Activated T-helper 1 cell treated with Interleukin-2 at 50 U/mL for 16 hours (primary cell): ENCODE data around the gene PIK3CG.

Source experiments
- DNase-seq: peaks from one replicate; pipeline ENCODE4 v3.0.0-alpha.2; 2020; ENCODE audit warnings: low read depth

The PIK3CG gene

DNA sequence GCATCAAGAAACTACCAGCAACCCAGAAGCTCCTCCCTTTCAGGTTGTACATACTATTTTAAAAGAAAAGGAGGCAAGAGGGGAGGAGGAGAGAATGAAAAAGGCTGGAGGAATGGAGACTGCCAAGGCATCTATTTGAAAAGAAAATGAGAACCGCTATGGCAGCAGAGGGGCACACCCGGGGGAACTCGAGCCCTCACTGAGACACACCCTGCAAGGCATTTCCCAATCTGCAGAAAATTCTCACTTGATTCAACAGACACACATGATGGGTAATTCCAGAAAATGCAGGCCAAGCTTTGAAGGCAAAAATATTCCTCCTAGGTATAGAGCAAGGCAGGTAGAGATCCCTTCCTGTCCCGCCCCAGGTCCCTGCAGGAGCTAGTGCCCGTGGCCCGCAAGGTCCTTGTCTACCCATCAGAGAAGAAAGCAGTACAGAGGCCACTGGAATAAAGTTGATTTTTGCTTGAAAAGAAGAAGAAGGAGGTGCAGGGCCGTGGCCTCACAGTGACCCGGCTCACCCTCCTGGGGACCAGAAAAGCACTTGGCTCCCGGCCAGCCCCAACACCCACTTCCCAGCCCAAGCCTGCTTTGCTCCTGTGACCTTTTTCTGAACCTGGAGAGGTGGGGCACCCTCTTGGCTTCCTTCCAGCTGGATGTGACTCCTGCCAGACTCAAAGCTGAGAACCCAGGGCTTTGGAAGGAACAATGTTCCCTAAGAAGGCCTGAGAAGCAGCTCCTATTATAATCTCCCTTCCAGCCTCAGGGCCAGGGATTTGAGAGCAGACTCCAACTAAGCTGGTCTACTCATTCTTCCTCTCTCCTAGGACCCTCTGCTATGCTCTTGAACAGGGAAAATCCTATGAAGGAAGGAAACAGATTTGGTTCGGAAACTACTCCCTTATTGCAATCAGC is 6.2 kb upstream of the PIK3CG start:
- no peak for DNase-seq

DNA sequence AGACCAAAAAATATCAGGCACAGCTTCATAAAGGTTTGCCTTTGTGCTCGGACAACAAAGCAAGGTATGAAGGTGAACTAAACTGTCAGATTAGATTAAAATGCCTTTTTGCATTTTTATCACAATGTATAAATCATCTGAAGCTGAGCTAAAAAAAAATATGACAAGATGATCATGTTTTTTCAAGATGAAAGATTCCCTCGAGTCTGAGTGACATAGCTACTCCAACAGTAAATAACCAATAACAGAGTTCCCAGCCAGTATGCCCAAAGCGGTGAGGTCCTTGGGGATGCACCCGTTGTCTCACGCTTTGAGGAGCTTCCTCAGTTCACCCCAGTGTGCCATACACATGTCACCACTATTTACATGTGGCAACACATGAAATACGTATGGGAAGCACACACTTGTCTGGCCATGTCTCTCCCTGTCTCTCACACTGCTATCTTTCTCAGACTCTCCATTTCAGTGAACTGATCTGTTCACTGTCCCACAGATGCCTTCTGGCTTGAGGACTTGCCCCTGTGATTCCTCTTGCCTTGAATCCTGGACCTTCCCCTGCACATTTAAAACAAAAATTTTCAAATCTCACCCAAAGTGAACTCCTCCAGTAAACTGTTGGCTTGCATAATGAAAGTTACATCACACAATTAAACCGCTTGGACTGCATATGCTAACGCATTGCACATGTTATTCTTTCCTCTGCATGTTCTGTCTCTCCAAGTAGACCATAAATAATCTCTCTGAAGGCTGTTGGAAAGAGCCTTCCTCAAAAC is 2.6 kb upstream of the PIK3CG start:
- no peak for DNase-seq

DNA sequence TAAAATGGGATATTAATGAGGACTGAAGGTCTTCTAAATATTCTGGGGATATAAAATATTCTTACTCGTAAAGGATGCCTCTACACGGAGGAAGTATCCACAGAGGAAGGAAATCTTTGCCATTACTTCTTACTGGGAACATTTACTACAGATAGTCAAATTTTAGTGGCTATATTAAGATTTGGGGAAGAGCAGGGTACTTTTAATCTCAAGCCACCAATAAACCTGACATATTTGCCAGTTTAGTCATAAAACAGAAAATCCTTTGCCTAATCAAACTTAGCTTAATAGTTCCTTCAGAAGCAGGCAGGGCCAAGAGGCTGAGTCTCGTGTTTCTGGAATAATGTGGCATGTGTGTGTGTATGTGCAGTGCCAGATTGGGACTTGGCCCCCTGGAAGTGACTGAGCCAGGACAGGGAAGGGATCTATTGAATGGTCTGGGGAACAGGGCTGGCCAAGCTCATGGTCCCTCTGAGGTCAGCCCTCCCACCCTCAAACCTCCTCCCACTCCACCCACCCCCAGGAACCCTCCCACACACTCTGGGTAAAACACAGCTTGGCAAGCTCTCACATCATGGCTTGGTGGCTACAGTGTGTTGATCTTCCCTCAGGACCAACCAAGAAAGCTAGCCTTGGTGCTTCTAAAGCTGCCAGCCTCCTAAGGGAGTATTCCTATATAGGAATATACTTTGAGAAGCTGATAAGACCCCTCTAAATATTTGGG is 1.6 kb upstream of the PIK3CG start:
- DNase-seq = no peak

DNA sequence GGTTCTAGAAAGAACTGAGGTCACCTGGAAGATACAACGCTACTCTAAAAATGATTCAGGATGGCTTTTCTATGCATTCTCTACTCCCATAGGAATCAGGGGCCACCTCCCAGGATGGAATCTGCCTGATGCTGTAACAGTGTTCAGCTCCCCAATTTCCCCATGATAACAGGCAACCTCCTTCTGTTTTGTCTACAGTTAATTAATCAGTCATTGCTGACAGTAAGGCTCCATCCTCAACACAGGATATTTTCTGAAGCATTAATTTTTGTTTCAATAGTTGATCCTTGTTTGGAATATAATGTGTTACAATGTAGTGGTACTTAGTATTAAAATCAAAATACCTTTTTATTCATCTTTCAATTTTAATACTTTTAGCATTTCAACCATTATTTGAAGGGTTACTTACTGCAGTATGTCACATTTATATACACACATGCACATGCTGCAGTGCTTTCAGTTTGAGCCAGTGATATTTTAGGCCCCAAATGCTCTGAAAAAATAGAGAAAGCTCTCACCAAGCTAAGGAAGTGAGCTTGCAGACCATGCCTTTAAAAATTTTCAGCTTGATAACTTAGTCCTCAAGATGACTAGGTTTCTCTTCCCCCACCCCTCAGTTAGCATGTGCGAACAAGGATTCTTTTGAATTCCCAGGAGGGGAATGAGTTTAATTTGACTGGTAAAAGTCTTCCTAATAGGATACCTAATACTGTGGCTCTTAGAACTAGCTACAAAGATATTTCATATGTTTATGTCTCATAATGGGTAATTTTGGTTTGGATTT is 592 bp upstream of the PIK3CG start:
- no peak for DNase-seq

DNA sequence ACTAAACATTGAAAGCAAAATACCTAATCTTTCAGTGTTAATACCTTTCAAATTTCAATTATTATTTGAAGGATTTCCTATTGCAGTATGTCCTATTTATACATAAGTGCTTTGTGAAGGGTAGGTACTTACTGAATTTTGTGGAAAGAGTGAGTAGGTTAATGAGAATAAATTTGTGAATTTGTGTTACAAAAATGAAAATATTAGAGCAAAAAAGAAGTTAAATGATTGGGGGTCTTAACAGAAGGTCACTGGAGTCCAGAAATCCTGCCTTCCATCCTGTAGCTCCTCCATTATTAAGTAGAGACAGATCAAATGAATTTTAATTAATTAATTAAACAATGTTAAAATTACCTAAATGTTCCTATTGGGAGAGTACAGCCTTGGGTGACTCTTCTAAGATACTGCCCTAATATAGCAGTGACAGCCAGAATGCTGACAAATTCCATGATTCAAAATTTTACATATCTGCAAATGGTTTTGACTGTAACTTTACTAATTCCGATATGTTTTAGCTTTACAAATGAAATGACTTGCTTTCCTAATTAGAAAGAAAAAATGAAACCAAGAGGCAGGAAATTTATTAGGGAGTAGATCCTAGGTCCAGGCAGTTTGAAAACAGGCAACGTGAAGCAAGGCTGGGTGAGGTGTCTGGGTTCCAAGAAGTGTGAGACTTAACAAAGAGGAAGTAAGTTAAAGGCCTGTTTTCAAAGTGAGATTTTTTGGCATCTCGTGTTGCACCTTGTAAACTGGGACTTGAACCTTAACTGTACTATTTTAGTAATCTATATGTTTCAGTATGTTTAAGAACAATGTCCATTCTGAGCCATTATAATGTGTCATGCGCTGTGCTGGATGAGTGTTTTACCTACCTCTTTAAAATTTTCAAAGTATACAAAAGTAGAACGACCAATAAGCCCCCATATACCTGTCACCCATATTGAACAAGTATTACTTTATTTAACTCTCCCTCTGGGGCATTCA is 1.5 kb downstream of the PIK3CG start:
- DNase-seq = no peak

DNA sequence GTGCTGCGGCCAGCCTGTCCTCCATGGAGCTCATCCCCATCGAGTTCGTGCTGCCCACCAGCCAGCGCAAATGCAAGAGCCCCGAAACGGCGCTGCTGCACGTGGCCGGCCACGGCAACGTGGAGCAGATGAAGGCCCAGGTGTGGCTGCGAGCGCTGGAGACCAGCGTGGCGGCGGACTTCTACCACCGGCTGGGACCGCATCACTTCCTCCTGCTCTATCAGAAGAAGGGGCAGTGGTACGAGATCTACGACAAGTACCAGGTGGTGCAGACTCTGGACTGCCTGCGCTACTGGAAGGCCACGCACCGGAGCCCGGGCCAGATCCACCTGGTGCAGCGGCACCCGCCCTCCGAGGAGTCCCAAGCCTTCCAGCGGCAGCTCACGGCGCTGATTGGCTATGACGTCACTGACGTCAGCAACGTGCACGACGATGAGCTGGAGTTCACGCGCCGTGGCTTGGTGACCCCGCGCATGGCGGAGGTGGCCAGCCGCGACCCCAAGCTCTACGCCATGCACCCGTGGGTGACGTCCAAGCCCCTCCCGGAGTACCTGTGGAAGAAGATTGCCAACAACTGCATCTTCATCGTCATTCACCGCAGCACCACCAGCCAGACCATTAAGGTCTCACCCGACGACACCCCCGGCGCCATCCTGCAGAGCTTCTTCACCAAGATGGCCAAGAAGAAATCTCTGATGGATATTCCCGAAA is 2.7 kb downstream of the PIK3CG start:
- DNase-seq = no peak

DNA sequence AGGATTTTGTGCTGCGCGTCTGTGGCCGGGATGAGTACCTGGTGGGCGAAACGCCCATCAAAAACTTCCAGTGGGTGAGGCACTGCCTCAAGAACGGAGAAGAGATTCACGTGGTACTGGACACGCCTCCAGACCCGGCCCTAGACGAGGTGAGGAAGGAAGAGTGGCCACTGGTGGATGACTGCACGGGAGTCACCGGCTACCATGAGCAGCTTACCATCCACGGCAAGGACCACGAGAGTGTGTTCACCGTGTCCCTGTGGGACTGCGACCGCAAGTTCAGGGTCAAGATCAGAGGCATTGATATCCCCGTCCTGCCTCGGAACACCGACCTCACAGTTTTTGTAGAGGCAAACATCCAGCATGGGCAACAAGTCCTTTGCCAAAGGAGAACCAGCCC is 3.3 kb downstream of the PIK3CG start:
- no peak for DNase-seq

DNA sequence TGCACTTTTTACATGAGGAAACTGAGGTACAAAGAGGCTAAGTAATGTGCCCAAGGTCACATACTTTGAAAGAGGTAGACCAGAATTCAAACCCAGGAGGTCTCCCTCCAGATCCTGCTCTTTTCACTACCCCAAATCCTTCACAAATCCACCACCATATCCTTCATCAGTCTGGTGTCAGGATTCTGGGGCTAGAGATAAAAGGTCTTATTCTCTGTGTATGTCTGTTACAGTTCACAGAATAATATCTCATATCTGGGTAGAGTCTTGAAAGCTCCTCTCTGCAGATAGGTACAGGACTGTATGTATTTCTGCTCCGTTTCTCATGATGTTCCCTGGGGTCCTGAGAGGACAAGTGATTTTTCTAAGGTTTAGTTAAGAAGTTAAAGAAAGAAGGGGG is 4.9 kb downstream of the PIK3CG start:
- DNase-seq = no peak

DNA sequence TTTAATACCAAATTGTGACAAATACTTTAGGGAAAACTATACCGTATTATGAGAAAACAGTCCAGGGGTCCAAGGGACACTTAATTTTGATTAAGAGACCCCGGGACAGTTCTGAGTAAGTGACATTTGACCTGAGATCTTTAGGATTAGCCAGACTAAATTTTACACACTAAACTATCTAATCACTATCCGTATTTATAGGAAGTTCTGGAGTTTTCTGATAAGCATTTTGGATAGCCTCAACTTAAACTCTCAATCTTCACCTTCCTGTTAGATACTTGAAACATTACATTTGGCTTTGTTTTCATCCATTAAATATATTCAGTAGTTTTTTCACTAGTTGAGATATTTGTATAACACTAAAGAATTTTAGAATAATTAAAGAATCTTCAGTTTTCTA is 5.4 kb downstream of the PIK3CG start:
- no peak for DNase-seq

DNA sequence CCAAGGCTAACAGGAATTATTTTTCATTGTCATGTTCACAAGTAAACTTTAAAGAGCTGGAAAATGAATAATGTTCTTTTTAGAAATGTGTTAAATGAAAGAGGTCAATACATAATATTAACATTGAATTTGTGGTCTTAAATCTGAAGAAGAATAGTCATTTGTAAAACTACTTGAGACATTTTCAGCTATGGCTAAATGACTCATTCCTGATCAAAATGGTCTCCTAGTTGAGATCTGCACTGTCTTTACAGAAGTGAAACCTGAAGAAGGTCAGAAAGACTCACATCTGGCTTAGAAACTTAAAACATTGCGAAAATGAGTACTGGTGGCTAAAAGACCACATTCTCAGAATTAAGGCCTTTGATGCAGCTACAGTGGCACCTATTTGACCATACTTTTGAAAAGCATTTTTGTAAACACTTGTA is 5.9 kb downstream of the PIK3CG start:
- DNase-seq = no peak

DNA sequence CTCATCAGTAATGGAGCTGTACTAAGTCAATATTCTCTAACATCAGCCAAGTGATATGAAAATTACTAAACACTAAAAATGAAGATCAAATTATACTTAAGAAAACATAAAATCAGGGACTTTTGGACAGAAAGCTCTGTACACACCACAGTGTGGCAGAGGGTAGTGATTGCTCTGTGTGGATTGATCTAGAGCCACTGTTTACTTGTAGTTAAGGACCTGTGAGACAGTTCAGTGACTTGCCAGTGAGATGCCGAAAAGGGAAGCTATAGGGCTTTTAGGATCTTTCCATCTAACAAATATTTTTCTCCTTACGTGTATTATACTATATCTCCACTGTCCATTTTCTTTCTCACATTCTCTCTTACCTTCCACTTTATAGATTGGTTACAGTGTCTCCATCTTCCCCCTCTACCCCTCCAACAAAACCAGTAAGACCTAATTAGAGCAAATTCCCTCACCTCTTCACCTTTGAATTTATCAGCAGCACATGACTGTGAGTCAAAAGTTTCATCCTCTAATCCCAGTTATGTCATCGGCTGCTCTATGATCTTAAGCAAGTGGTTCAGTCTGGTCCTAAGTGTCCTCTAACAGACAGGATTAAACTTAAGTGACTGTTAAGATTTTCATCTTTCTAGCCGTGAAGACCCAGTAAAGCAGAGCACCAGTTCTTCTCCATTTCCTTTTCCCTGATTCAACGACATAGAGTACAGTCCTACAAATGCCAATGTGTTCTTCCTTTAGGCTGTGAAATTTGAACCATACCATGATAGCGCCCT is 6.9 kb downstream of the PIK3CG start:
- no peak for DNase-seq

DNA sequence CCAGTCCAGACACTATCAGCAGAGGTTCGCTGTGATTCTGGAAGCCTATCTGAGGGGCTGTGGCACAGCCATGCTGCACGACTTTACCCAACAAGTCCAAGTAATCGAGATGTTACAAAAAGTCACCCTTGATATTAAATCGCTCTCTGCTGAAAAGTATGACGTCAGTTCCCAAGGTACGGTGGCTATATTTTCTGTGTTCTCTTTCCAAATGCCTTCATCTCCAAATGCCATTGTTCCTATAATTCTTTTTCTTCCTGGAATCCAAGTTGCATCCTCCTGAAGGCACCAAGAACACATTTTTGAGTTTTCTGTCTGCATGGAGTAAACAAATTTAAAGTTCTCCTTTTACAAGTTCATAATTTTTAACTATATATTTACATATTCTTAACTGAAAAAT is 7.7 kb downstream of the PIK3CG start:
- no peak for DNase-seq

DNA sequence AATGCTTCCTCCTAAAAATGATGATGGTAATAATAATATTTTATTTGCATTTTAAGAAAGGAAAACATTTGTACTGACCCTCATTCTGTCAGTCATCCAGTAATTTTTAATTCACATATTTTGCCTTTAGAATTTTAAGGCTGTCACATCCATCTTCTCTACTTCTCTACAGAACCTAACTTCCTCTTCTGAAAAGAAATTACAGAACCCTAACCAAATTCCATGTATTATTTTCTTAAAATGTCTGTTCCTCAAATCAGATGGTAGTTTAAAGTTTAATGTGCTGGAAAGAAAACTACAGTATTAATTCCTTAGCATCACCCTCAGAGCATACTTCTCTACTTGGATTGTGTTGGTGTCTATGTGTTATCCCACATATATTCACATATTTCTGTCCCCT is 9.0 kb downstream of the PIK3CG start:
- no peak for DNase-seq

DNA sequence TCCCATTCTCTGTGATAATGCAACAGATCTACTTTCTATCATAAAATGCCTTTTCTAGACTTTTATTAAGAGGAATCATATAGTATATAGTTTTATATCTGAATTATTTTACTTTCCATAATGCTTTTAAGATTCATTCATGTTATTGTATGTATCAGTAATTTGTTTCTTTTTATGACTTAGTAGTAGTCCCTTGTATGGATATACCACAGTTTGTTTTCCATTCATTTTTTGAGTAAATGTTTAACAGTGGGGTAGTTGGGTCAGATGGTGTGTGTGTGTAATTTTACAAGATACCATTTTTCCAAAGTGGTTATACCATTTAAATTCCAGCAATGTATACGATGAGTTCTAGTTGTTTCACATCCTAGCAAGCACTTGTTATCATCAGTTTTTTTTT is 10.4 kb downstream of the PIK3CG start:
- no peak for DNase-seq

DNA sequence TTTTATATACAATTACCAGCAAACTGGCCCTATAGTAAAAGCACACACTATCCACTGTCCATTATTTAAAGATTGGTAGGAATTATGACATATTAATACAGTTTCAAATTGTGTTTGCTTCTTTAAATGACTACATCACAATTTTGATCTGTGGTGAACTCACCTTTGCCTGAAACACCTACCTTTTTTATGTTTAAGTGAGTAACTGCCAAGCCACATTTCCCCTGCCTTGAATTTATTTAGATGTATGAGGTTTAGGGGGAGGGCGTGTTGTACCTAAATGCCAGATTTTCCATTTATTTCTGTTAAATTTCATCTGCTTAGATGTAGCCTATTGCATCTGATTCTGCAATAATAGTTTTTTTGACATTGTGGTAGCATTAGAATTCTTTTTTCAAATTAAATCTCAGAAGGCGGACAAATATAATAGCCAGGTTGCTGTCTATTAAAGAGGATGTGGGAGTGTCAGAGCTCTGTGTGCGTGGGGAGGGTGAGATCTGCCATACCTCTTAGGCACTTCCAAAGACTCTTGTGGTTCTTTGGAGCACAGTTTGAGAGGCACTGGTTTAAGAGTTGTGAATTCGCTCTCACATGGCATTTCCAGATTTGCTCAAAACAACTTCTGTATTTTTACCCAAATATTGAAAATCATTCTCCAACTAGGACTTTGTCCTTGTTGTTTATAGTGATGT is 13.8 kb downstream of the PIK3CG start:
- no peak for DNase-seq

DNA sequence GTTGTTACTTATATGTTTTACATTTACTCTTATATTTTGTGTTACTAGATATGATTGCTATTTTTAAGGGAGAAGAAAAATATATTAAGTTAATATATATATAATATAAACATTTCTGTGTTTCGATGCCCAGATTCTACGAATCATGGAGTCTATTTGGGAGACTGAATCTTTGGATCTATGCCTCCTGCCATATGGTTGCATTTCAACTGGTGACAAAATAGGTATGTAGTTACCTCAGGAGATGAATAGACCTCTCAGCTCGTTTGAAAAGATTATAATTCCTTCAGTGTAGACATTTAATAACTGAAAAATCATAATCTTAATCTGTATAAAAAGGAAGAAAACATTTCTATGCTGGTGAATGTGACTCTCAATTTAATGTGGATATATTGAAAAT is 16.9 kb downstream of the PIK3CG start:
- no peak for DNase-seq

DNA sequence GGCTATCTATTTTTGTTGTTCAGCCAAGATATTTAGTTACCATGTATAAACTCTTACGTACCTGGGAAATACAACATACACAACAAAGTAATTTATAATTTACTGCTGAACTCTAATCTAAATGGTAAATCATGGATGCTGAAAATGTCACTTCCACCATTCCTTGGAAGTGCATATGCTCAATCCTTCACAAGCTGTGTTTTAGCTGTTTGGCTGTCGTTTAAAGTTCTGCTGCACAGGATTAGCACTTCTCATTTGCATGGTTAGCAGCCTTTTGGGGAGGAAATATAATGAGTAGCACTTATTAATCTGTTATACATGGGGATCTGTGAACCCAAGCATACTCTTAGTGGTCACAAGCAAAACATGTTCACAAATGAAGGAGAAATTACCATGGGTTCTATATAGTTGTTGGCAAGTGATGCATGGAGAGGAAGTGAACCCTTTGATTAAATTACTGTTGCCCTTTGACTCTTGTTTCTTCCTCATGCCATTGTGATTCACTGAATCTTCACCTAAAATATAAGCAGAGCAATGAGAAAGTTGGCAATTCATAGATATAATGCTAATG is 18.5 kb downstream of the PIK3CG start:
- no peak for DNase-seq

DNA sequence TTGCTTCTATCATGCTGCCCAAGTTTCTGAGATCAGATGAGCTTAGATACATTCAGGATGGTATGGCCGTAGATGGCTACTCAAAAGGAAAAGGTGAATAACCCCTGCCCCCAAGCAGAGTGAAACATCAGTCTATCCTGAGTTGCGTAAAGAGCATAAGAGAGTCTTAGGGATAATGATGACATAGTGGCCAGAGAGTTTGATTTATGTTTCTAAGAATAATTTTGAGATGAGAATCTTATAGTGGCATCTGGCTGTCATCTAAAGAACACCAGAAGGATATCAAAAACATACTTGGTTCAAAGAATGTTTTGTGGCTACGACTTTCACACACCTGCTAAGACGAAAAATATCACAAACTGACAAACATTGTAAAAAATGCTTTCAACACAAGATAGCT is 20.6 kb downstream of the PIK3CG start:
- no peak for DNase-seq
